ENCODE measurements around the gene TSHZ1.

TSHZ1 gene

GRCh38 chr18:75226286-75226955 is 15.8 kb downstream of the TSHZ1 start:
- DNase-seq (ENCODE audit: low spot score in 2 of 2), result no peak
- Histone ChIP-seq H3K4me1 (no peaks in the 10 kb centered on the region), H3K36me3 (replicated peaks) (no peaks in the 10 kb centered on the region), H3K4me3 (no peak overlapping the region), H3K27me3 (ENCODE audit: low read depth) (no peaks in the 10 kb centered on the region), H3K9me3 (no peaks in the 10 kb centered on the region)
- in situ Hi-C loops (cut with MboI; ENCODE audit: low sequenced_read_pairs), result no loop called here

DNA sequence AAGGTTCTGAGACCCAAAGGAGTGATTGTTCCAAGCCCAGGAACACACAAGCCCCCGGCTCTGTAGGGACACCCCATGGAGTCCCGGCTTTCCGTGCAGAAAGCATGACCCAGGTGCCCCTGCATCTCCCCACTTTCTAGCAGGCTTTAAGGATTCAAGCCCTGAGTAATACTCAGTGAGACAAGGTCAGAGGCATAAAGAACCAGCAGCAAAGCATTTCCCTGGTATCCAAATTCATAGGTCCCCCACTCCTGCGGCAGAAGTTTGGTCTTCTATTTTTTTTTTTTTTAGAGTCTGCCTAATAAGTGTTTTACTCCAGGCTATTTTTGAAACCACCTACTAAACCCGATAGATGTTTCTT is 16.3 kb downstream of the TSHZ1 start:
- Histone ChIP-seq H3K9me3 (no peaks in the 10 kb centered on the region), H3K27me3 (ENCODE audit: low read depth) (no peaks in the 10 kb centered on the region), H3K4me3 (no peak overlapping the region), H3K36me3 (replicated peaks) (no peaks in the 10 kb centered on the region), H3K4me1 (no peaks in the 10 kb centered on the region)
- no peak for DNase-seq (ENCODE audit: low spot score in 2 of 2)
- in situ Hi-C loops (cut with MboI; ENCODE audit: low sequenced_read_pairs), result no loop called here

DNA sequence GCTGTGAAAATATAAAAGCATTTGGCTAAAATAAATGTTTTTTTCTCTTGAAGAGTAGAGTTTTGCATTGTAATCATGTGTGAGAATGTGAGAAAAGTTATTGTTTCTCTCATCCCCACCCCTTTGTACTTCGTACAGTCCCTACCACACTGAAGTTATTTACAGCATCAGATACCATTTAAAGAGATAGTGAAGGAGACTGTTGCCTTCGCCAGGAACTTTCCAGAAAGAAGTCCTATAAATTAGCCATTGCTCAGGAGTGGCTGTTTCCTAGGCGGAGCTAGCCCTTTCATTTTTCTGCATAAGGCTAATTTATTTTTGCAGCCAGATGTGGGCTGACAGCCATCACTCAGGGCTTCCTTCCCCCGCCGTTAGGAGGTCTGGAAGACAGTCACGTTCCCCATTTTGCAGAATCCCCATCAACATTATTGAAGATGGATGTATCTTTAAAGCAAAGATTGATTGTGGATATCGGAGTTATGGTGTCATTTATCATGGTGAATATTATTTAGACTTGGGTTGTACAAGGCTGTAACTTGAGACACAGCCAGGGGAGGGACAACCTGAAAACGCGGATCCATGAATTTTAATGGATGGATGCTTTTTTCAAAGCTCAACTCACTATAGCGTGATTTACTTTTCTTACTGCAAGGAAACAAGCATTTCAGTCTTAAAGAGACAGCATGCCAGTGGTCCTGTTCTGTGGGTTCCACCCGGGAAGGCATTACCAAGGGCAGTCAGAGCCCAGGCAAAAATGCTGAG is 17.1 kb downstream of the TSHZ1 start:
- Histone ChIP-seq H3K9me3 (no peaks in the 10 kb centered on the region), H3K4me1 (no peaks in the 10 kb centered on the region), H3K36me3 (replicated peaks) (no peaks in the 10 kb centered on the region), H3K27me3 (ENCODE audit: low read depth) (no peaks in the 10 kb centered on the region), H3K4me3 (no peak overlapping the region)
- DNase-seq (ENCODE audit: low spot score in 2 of 2), result no peak
- in situ Hi-C loops (cut with MboI; ENCODE audit: low sequenced_read_pairs), result no loop called here

- no peaks in the 10 kb centered on the region for H3K9me3 ChIP-seq
- no peak overlapping the region for H3K4me3 ChIP-seq
- DNase-seq (ENCODE audit: low spot score in 2 of 2), result no peak
- no peaks in the 10 kb centered on the region for H3K36me3 ChIP-seq (replicated peaks)
- no peaks in the 10 kb centered on the region for H3K27me3 ChIP-seq (ENCODE audit: low read depth)
- in situ Hi-C loops (cut with MboI; ENCODE audit: low sequenced_read_pairs), result no loop called here
- no peaks in the 10 kb centered on the region for H3K4me1 ChIP-seq
Observed at GRCh38 chr18:75228967-75229366, 18.4 kb downstream of the TSHZ1 start.

DNA sequence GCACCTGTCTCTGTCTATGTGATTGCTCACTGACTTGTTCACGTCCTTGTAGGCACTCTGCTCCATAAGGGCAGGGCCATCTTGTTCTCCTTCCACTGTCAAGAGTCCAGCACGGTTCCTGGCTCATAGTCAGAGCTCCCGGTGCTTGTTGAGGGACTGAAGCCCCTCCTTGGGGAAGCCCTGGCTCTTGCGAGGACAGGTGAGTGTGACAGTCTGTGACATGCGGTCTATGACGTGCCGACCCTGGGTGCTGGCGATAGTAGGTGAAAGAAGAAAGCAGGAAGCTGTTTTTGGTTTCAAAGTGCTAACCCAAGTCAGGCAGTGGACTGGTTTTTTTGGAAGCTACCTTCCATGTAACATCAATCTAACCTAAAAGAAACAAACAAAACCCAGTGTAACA is 18.8 kb downstream of the TSHZ1 start:
- no peaks in the 10 kb centered on the region for H3K9me3 ChIP-seq
- H3K4me1 ChIP-seq, result no peaks in the 10 kb centered on the region
- no peaks in the 10 kb centered on the region for H3K27me3 ChIP-seq (ENCODE audit: low read depth)
- no peak overlapping the region for H3K4me3 ChIP-seq
- DNase-seq (ENCODE audit: low spot score in 2 of 2), result no peak
- in situ Hi-C loops (cut with MboI; ENCODE audit: low sequenced_read_pairs), result no loop called here
- H3K36me3 ChIP-seq (replicated peaks), result no peaks in the 10 kb centered on the region

GRCh38 chr18:75230163-75231052 is 19.8 kb downstream of the TSHZ1 start:
- no peaks in the 10 kb centered on the region for H3K9me3 ChIP-seq
- no peaks in the 10 kb centered on the region for H3K36me3 ChIP-seq (replicated peaks)
- H3K4me1 ChIP-seq, result no peaks in the 10 kb centered on the region
- no peak for DNase-seq (ENCODE audit: low spot score in 2 of 2)
- in situ Hi-C loops (cut with MboI; ENCODE audit: low sequenced_read_pairs), result no loop called here
- no peak overlapping the region for H3K4me3 ChIP-seq
- no peaks in the 10 kb centered on the region for H3K27me3 ChIP-seq (ENCODE audit: low read depth)

GRCh38 chr18:75231053-75231406 is 20.4 kb downstream of the TSHZ1 start:
- Histone ChIP-seq H3K36me3 (replicated peaks) (no peaks in the 10 kb centered on the region), H3K4me1 (no peaks in the 10 kb centered on the region), H3K27me3 (ENCODE audit: low read depth) (no peaks in the 10 kb centered on the region), H3K9me3 (no peaks in the 10 kb centered on the region), H3K4me3 (no peak overlapping the region)
- no peak for DNase-seq (ENCODE audit: low spot score in 2 of 2)
- in situ Hi-C loops (cut with MboI; ENCODE audit: low sequenced_read_pairs), result no loop called here

DNA sequence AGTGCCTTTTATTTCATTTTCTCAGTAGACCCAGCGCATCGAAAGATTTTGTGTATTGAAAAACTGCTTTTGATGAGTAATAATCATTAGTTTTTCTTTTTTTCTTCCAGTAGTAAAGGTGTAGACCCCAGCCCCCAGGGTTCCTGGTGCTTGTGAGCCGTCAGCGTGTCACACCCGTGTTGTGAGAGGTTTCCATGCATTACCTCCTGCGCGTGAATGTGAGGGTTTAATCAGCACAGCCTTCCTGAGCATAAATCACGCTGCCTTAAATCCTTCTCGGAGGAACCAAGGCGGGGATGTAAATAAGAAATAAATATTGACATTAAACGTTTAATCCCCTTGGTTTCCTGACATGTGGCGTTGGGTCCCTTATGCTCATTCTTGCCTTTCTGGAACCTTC is 24.3 kb downstream of the TSHZ1 start:
- no peaks in the 10 kb centered on the region for H3K36me3 ChIP-seq (replicated peaks)
- no peaks in the 10 kb centered on the region for H3K27me3 ChIP-seq (ENCODE audit: low read depth)
- no peak for DNase-seq (ENCODE audit: low spot score in 2 of 2)
- H3K4me3 ChIP-seq, result no peak overlapping the region
- no peaks in the 10 kb centered on the region for H3K9me3 ChIP-seq
- no peaks in the 10 kb centered on the region for H3K4me1 ChIP-seq
- in situ Hi-C loops (cut with MboI; ENCODE audit: low sequenced_read_pairs), result no loop called here

- Histone ChIP-seq H3K4me3 (no peak overlapping the region), H3K9me3 (no peaks in the 10 kb centered on the region), H3K4me1 (no peaks in the 10 kb centered on the region), H3K36me3 (replicated peaks) (no peaks in the 10 kb centered on the region), H3K27me3 (ENCODE audit: low read depth) (no peaks in the 10 kb centered on the region)
- in situ Hi-C loops (cut with MboI; ENCODE audit: low sequenced_read_pairs), result no loop called here
- no peak for DNase-seq (ENCODE audit: low spot score in 2 of 2)
Observed at GRCh38 chr18:75235896-75236295, 25.3 kb downstream of the TSHZ1 start.

DNA sequence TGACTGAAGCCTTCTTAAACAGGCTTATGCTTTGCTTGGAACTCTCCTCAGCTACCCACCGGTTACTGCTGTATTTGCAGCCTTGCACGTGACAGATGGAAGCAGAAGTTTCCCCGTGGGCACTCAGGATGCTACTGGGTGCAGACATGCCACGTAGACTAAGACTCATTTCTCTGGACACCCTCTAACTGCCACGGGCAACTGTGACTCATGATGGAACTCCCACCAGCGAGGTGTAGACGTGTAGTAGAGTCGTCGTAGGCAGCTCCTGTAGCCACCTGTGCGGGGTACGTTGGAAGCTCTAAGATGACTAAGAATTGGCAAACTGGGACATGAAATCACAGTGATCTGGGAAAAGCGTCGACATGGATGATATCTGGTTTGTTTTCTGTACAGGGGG is 27.5 kb downstream of the TSHZ1 start:
- Histone ChIP-seq H3K4me1 (no peaks in the 10 kb centered on the region), H3K27me3 (ENCODE audit: low read depth) (no peaks in the 10 kb centered on the region), H3K4me3 (no peak overlapping the region), H3K36me3 (replicated peaks) (no peaks in the 10 kb centered on the region), H3K9me3 (no peaks in the 10 kb centered on the region)
- DNase-seq (ENCODE audit: low spot score in 2 of 2), result no peak
- in situ Hi-C loops (cut with MboI; ENCODE audit: low sequenced_read_pairs), result no loop called here

DNA sequence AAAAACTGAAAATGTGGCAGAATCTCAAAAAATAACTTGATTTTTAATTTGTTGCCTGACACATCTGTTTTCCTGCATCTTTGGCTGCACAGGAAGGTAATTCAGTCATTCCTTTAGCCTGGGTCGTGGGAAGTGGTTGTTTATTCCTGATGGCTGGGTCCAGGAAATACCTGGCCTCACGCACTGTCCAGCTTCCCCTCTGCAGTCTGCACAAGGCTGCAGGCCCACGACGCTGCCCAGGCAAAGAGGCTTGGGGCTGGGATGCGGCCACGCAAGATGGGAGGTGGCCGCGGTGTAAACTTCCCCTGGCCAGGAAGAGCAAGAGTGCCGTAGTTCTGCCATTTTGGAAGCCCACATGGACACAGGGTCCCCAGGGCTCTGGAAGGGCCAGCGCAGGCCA is 28.2 kb downstream of the TSHZ1 start:
- Histone ChIP-seq H3K4me3 (no peak overlapping the region), H3K36me3 (replicated peaks) (no peaks in the 10 kb centered on the region), H3K4me1 (no peaks in the 10 kb centered on the region), H3K9me3 (no peaks in the 10 kb centered on the region), H3K27me3 (ENCODE audit: low read depth) (no peaks in the 10 kb centered on the region)
- no peak for DNase-seq (ENCODE audit: low spot score in 2 of 2)
- in situ Hi-C loops (cut with MboI; ENCODE audit: low sequenced_read_pairs), result no loop called here

DNA sequence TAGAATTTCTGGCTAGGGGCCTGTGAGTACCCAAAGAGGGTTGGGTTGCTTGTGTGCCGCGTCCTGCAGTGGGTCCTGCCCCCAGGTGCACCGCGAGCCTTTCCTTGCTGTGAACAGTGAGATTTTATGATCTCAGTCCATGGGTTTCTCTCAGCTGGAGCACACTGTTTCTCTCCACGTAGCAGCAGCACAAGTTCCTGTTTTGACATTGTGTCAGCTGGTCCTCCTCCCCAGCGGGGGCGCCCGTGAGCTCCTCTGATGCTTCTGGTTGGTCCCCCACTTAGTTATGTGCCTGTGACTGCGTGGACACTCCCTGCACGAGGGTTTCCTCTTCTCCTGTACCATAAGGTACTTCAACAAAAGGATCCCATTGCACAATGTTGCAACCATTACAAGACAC is 29.8 kb downstream of the TSHZ1 start:
- in situ Hi-C loops (cut with MboI; ENCODE audit: low sequenced_read_pairs), result no loop called here
- no peak overlapping the region for H3K4me3 ChIP-seq
- no peak for DNase-seq (ENCODE audit: low spot score in 2 of 2)

DNA sequence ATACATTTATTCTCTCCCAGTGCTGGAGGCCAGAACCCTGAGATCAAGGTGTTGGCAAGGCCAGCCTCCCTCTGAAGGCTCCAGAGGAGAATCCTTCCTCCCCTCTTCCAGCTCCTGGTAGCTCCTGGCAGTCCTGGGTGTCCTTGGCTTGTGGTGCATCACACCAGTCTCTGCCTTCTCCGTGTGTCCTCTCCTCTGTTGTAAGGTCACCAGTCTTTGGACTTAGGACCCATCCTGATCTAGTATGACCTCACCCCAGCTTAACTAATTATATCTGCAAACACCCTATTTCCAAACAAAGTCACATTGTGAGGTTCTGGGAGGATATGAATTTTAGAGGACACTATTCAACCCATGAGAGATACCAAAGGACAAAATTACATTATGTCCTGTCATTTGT is 31.1 kb downstream of the TSHZ1 start:
- Histone ChIP-seq H3K4me1 (no peaks in the 10 kb centered on the region), H3K27me3 (ENCODE audit: low read depth) (no peaks in the 10 kb centered on the region), H3K4me3 (no peak overlapping the region), H3K9me3 (no peaks in the 10 kb centered on the region), H3K36me3 (replicated peaks) (no peaks in the 10 kb centered on the region)
- no peak for DNase-seq (ENCODE audit: low spot score in 2 of 2)
- in situ Hi-C loops (cut with MboI; ENCODE audit: low sequenced_read_pairs), result no loop called here

More for the DNA sequence above, 29.8 kb downstream of the TSHZ1 start:
- H3K9me3 ChIP-seq, result no peaks in the 10 kb centered on the region
- H3K4me1 ChIP-seq, result no peaks in the 10 kb centered on the region
- H3K36me3 ChIP-seq (replicated peaks), result no peaks in the 10 kb centered on the region
- no peaks in the 10 kb centered on the region for H3K27me3 ChIP-seq (ENCODE audit: low read depth)

Data from HAP-1 (cell line).